SK-N-MC (cell line): Measurements from ENCODE around the gene POLR2B.

Source experiments
- EZH2 ChIP-seq: fragments of 200-600 bp; sonication (generic); IDR thresholded peaks from one replicate; pipeline ENCODE4 v1.6.1; 2017; ENCODE audit warnings: antibody characterized with exemption
- FOXP2 ChIP-seq: optimal IDR thresholded peaks from 2 replicates; pipeline ENCODE3; 2011; ENCODE audit warnings: mild to moderate bottlenecking, moderate library complexity; ENCODE audit not compliant: insufficient read depth; ENCODE audit errors: extremely low read length, control extremely low read depth
- POLR2AphosphoS5 ChIP-seq: IDR thresholded peaks from 2 replicates; pipeline ENCODE4 v1.6.1; 2012; ENCODE audit warnings: mild to moderate bottlenecking, low read depth, low read length, borderline replicate concordance

GRCh38 chr4:56971383-56971782, 7.3 kb upstream of the POLR2B start:
- no peak for TF ChIP-seq EZH2
- no peak for TF ChIP-seq POLR2AphosphoS5
- TF ChIP-seq FOXP2 = no peak
